GM12878 (cell line): ENCODE data around the gene TOR1AIP1. TPM values are rescaled to one million over a fixed set of nuclear protein-coding genes. Genes with fewer than 3 reads are reported as not detected.

Source experiments
- BRCA1 ChIP-seq: IDR thresholded peaks from 2 replicates; pipeline ENCODE4 v1.6.1; 2011; ENCODE audit warnings: low read depth, low read length, improper control_type of control experiment
- CBFB ChIP-seq: IDR thresholded peaks from 2 replicates; pipeline ENCODE4 v1.6.1; 2016; ENCODE audit warnings: antibody characterized with exemption, low read depth
- CBX5 ChIP-seq: sonication (generic); IDR thresholded peaks from 2 replicates; pipeline ENCODE4 v1.6.1; 2016; ENCODE audit warnings: low read depth, moderate library complexity, mild to moderate bottlenecking, inconsistent platforms
- CREM ChIP-seq: IDR thresholded peaks from 2 replicates; pipeline ENCODE4 v1.6.1; 2014; ENCODE audit warnings: antibody characterized with exemption, low read depth
- EED ChIP-seq: sonication (generic); IDR thresholded peaks from 2 replicates; pipeline ENCODE4 v1.6.1; 2016; ENCODE audit warnings: antibody characterized with exemption, low read depth
- ETV6 ChIP-seq, 2 experiments: fragments of 450-650 bp in 1 of 2; IDR thresholded peaks in 1 of 2; conservative IDR thresholded peaks in 1 of 2; 2 replicates each; pipeline ENCODE4 v1.6.1; 2014; ENCODE audit warnings: antibody characterized with exemption in 1 of 2, borderline replicate concordance in 1 of 2, low read depth in 1 of 2, mild to moderate bottlenecking in 1 of 2, moderate library complexity in 1 of 2
- FOS ChIP-seq: IDR thresholded peaks from 3 replicates; pipeline ENCODE4 v1.6.1; 2011; ENCODE audit warnings: borderline replicate concordance; ENCODE audit not compliant: insufficient read length; ENCODE audit errors: extremely low read depth
- GATAD2B ChIP-seq: fragments of 450-650 bp; conservative IDR thresholded peaks from 2 replicates; pipeline ENCODE4 v1.6.1; 2017; ENCODE audit warnings: low read depth, mild to moderate bottlenecking, moderate library complexity
- IKZF1 ChIP-seq: fragments of 450-650 bp; conservative IDR thresholded peaks from 2 replicates; pipeline ENCODE4 v1.6.1; 2017; ENCODE audit warnings: antibody characterized with exemption, mild to moderate bottlenecking
- NBN ChIP-seq: fragments of 450-650 bp; IDR thresholded peaks from 2 replicates; pipeline ENCODE4 v1.6.1; 2016
- NFIC ChIP-seq: IDR thresholded peaks from 2 replicates; pipeline ENCODE4 v1.6.1; 2012; ENCODE audit warnings: low read depth, mild to moderate bottlenecking, inconsistent platforms, low read length, moderate library complexity
- PAX5 ChIP-seq: IDR thresholded peaks from 2 replicates; pipeline ENCODE4 v1.6.1; 2011; ENCODE audit warnings: low read depth, low read length, borderline replicate concordance
- POLR2AphosphoS5 ChIP-seq: IDR thresholded peaks from 2 replicates; pipeline ENCODE4 v1.6.1; 2011; ENCODE audit warnings: mild to moderate bottlenecking, low read length, inconsistent platforms
- SREBF2 ChIP-seq: IDR thresholded peaks from 2 replicates; pipeline ENCODE4 v1.6.1; 2012; ENCODE audit warnings: mild to moderate bottlenecking, low read length
- STAT3 ChIP-seq: IDR thresholded peaks from 2 replicates; pipeline ENCODE4 v1.6.1; 2011; ENCODE audit warnings: low read depth, low read length, improper control_type of control experiment
- TAF1 ChIP-seq: IDR thresholded peaks from 2 replicates; pipeline ENCODE4 v1.6.1; 2011; ENCODE audit warnings: mild to moderate bottlenecking, low read depth, low read length, borderline replicate concordance
- ZNF217 ChIP-seq: fragments of 450-650 bp; IDR thresholded peaks from 2 replicates; pipeline ENCODE4 v1.6.1; 2017; ENCODE audit warnings: antibody characterized with exemption, mild to moderate bottlenecking
- polyA plus RNA-seq, 11 experiments: library from polyadenylated mRNA; depleted of rRNA in 4 of 11; unstranded in 6 of 11; stranded (reverse) in 5 of 11; fragments of >200 nt; fragmentation: Nextera tagmentation in 4 of 11; fragmentation: Illumina TruSeq in 1 of 11; extraction: Ambion mirVana in 4 of 11; extraction: Trizol in 1 of 11; gene quantifications; 1 replicate in 1 of 11; 2 replicates in 10 of 11; pipeline versions ENCODE4 v1.2.1 to v1.2.3, GENCODE V29; 2011 to 2016; ENCODE audit warnings: inconsistent platforms in 2 of 11, missing spikeins in 2 of 11, low read depth in 1 of 11
- total RNA-seq, 4 experiments: library from RNA; depleted of rRNA in 3 of 4; stranded (reverse); fragments of >200 nt in 3 of 4; fragmentation: Illumina TruSeq in 1 of 4; extraction: Trizol in 1 of 4; gene quantifications; 2 replicates each; pipeline versions ENCODE4 v1.2.1 to v1.2.3, GENCODE V29; 2013 to 2021
- TF ChIP-seq, protein P1 (sequence below): fragments of 450-650 bp; IDR thresholded peaks from 2 replicates; pipeline ENCODE4 v1.6.1; 2017; ENCODE audit warnings: mild to moderate bottlenecking, low read depth, inconsistent platforms; ENCODE audit not compliant: poor library complexity, severe bottlenecking
- TF ChIP-seq, protein P2 (sequence below): fragments of 450-650 bp; formaldehyde crosslinking; IDR thresholded peaks from 2 replicates; pipeline ENCODE4 v1.4.0; 2022; ENCODE audit warnings: mild to moderate bottlenecking, moderate library complexity
- TF ChIP-seq, protein P3 (sequence below): fragments of 450-650 bp; formaldehyde crosslinking; IDR thresholded peaks from 2 replicates; pipeline ENCODE4 v1.5.0; 2022; ENCODE audit warnings: mild to moderate bottlenecking, missing genetic modification characterization
- TF ChIP-seq, protein P4 (sequence below): fragments of 450-650 bp; IDR thresholded peaks from 2 replicates; pipeline ENCODE4 v1.6.1; 2016; ENCODE audit warnings: mild to moderate bottlenecking

TOR1AIP1 gene
- total and polyA plus RNA-seq, 10 of the 15 experiments (the other 5 are each of a cell fraction or from before 2014, with no cell fraction given) = 14.8 to 36.0 (median 25.8) TPM

DNA sequence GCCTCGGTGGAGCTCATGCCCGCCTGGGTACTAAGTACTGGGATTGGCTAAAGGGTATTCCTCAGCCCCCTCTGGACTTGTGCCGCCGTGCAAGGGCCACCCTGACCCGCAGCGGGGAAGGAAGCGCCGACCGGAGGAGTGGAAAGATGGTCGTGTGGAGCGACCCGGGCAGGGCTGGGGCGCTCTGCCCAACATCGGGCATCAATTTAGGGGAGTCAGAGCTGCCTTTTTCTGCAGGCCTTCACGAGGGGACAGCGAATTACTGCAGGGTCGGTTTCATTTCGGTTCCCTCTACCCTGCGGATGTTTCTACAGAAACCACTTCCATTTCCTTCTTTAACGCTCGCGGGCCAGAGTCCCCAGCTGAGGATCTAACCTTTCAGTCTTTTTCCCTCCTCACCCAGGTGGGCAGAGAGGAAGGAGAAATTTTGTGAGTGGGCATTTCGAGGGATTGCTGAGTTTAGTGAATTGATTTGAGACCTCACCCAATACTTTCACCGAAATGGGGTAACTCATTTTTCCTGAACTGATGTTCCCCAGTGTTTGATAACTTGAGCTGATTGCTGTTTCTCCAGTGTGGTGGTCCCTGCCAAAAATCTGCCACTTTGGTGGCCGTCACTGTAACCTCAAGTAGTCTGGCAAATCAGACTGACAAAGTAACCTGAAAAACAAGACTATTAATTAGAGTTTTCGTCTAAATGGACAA lies 1.1 kb downstream of the TOR1AIP1 start (continued):
- TF ChIP-seq STAT3 (no peak), NBN (no peak), CBX5 (no peak), POLR2AphosphoS5 (no peak), SREBF2 (no peak), ETV6 (conservative IDR thresholded peaks at IDR 0.05 in 1 of 2, IDR thresholded peaks at IDR 0.05 in 1 of 2; ENCODE audit: borderline replicate concordance in 1 of 2, low read depth in 1 of 2) (0 out of 4 replicates have a peak, but pooled peaks of 1 of the 2 experiments have one; percentile 2), IKZF1 (no peak), PAX5 (no peak), TAF1 (peak; percentile 31; the same call in 1 of the 2 replicates), BRCA1 (no peak), CBFB (no peak), FOS (no peak), CREM (no peak), ZNF217 (no peak), NFIC (peak; percentile 36; the same call in 1 of the 2 replicates), EED (no peak), GATAD2B (peak; percentile 9; the same call in 1 of the 2 replicates)
- TF ChIP-seq, protein P1, sequence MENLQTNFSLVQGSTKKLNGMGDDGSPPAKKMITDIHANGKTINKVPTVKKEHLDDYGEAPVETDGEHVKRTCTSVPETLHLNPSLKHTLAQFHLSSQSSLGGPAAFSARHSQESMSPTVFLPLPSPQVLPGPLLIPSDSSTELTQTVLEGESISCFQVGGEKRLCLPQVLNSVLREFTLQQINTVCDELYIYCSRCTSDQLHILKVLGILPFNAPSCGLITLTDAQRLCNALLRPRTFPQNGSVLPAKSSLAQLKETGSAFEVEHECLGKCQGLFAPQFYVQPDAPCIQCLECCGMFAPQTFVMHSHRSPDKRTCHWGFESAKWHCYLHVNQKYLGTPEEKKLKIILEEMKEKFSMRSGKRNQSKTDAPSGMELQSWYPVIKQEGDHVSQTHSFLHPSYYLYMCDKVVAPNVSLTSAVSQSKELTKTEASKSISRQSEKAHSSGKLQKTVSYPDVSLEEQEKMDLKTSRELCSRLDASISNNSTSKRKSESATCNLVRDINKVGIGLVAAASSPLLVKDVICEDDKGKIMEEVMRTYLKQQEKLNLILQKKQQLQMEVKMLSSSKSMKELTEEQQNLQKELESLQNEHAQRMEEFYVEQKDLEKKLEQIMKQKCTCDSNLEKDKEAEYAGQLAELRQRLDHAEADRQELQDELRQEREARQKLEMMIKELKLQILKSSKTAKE = no peak
- TF ChIP-seq, protein P2, sequence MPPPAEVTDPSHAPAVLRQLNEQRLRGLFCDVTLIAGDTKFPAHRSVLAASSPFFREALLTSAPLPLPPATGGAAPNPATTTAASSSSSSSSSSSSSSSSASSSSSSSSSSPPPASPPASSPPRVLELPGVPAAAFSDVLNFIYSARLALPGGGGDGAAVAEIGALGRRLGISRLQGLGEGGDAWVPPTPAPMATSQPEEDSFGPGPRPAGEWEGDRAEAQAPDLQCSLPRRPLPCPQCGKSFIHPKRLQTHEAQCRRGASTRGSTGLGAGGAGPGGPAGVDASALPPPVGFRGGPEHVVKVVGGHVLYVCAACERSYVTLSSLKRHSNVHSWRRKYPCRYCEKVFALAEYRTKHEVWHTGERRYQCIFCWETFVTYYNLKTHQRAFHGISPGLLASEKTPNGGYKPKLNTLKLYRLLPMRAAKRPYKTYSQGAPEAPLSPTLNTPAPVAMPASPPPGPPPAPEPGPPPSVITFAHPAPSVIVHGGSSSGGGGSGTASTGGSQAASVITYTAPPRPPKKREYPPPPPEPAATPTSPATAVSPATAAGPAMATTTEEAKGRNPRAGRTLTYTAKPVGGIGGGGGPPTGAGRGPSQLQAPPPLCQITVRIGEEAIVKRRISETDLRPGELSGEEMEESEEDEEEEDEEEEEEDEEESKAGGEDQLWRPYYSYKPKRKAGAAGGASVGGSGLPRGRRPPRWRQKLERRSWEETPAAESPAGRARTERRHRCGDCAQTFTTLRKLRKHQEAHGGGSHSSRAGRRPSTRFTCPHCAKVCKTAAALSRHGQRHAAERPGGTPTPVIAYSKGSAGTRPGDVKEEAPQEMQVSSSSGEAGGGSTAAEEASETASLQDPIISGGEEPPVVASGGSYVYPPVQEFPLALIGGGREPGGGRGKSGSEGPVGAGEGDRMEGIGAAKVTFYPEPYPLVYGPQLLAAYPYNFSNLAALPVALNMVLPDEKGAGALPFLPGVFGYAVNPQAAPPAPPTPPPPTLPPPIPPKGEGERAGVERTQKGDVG (CRISPR knock-in tag) = no peak
- TF ChIP-seq, protein P3, sequence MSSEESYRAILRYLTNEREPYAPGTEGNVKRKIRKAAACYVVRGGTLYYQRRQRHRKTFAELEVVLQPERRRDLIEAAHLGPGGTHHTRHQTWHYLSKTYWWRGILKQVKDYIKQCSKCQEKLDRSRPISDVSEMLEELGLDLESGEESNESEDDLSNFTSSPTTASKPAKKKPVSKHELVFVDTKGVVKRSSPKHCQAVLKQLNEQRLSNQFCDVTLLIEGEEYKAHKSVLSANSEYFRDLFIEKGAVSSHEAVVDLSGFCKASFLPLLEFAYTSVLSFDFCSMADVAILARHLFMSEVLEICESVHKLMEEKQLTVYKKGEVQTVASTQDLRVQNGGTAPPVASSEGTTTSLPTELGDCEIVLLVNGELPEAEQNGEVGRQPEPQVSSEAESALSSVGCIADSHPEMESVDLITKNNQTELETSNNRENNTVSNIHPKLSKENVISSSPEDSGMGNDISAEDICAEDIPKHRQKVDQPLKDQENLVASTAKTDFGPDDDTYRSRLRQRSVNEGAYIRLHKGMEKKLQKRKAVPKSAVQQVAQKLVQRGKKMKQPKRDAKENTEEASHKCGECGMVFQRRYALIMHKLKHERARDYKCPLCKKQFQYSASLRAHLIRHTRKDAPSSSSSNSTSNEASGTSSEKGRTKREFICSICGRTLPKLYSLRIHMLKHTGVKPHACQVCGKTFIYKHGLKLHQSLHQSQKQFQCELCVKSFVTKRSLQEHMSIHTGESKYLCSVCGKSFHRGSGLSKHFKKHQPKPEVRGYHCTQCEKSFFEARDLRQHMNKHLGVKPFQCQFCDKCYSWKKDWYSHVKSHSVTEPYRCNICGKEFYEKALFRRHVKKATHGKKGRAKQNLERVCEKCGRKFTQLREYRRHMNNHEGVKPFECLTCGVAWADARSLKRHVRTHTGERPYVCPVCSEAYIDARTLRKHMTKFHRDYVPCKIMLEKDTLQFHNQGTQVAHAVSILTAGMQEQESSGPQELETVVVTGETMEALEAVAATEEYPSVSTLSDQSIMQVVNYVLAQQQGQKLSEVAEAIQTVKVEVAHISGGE (CRISPR knock-in tag) = no peak
- TF ChIP-seq, protein P4, sequence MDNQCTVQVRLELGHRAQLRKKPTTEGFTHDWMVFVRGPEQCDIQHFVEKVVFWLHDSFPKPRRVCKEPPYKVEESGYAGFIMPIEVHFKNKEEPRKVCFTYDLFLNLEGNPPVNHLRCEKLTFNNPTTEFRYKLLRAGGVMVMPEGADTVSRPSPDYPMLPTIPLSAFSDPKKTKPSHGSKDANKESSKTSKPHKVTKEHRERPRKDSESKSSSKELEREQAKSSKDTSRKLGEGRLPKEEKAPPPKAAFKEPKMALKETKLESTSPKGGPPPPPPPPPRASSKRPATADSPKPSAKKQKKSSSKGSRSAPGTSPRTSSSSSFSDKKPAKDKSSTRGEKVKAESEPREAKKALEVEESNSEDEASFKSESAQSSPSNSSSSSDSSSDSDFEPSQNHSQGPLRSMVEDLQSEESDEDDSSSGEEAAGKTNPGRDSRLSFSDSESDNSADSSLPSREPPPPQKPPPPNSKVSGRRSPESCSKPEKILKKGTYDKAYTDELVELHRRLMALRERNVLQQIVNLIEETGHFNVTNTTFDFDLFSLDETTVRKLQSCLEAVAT = no peak
